ENCODE results near the gene COL6A6.

GRCh38 chr3:130488288-130488687 is 28.7 kb upstream of the COL6A6 start:
- TF ChIP-seq CTCF (IDR thresholded peaks at IDR 0.05; ENCODE audit: extremely low read depth in 1 of 2, insufficient read depth in 1 of 2, low read depth in 1 of 2, low read length in 2 of 2) (no peak), EZH2 (IDR thresholded peaks at IDR 0.05; ENCODE audit: borderline replicate concordance, low read depth, low read length, severe bottlenecking) (no peak), MYC (IDR thresholded peaks at IDR 0.05; ENCODE audit: low read depth, low read length) (no peak), POLR2AphosphoS5 (IDR thresholded peaks at IDR 0.05; ENCODE audit: insufficient read depth, low read depth, low read length) (no peak)

Measured in endothelial cell of umbilical vein (primary cell).